CD4-positive, alpha-beta T cell (primary cell): ENCODE data around the gene TPGS2. TPM values are rescaled to one million over a fixed set of nuclear protein-coding genes. Genes with fewer than 3 reads are reported as not detected.
"Not testable (repeated sequence)": the region's sequence is repeated elsewhere in the genome, so short reads cannot be mapped to it uniquely, and the experiment has no call there.

Experiments used
- ATAC-seq: fragments of 200-7000 bp; cut with Tn5 transposase; one replicate; pipeline ENCODE4 v1.10.0; 2022; ENCODE audit warnings: mild to moderate bottlenecking; ENCODE audit not compliant: poor library complexity
- CTCF ChIA-PET: fragments of 350-600 bp; sonication (Branson Sonifier 250); formaldehyde crosslinking; loops from one replicate; lab custom pipeline; 2021; ENCODE audit warnings: antibody characterized with exemption, inconsistent platforms; lab: Charles Lee
- POLR2A ChIA-PET: fragments of 350-600 bp; sonication (Branson Sonifier 250); formaldehyde crosslinking; loops from one replicate; lab custom pipeline; 2021; ENCODE audit warnings: antibody characterized with exemption, inconsistent platforms; lab: Charles Lee
- DNase-seq, 14 experiments: peaks; one replicate each; pipeline ENCODE4 v3.0.0-alpha.2; 2013 to 2020; ENCODE audit warnings: mixed read lengths in 2 of 14
- H3K27ac ChIP-seq, 2 donors: one replicate each; pipeline versions ENCODE4 v1.5.1 to v1.7.0; 2013; ENCODE audit warnings: low read length in 2 of 2, low read depth in 1 of 2, mild to moderate bottlenecking in 1 of 2
- H3K27me3 ChIP-seq, 2 experiments: 1 replicate in 1 of 2; 2 replicates in 1 of 2; pipeline versions ENCODE4 v1.6.1 to v1.7.0; 2013; ENCODE audit warnings: low read length in 2 of 2, control low read depth in 1 of 2, mild to moderate bottlenecking in 1 of 2, moderate library complexity in 1 of 2; ENCODE audit not compliant: insufficient read depth in 2 of 2, control insufficient read depth in 1 of 2
- H3K36me3 ChIP-seq: one replicate; pipeline ENCODE4 v1.6.1; 2013; ENCODE audit warnings: low read length, control low read depth; ENCODE audit not compliant: insufficient read depth
- H3K4me1 ChIP-seq: one replicate; pipeline ENCODE4 v1.6.1; 2013; ENCODE audit warnings: low read length, control low read depth; ENCODE audit not compliant: insufficient read depth
- H3K4me3 ChIP-seq: one replicate; pipeline ENCODE4 v1.5.1; 2013; ENCODE audit warnings: mild to moderate bottlenecking, low read length, moderate library complexity
- H3K9me3 ChIP-seq, 2 experiments: 1 replicate in 1 of 2; 2 replicates in 1 of 2; pipeline versions ENCODE4 v1.6.1 to v1.7.0; 2013; ENCODE audit warnings: low read length in 2 of 2, mild to moderate bottlenecking in 2 of 2, control low read depth in 1 of 2, moderate library complexity in 1 of 2; ENCODE audit not compliant: control insufficient read depth in 1 of 2, insufficient read depth in 1 of 2
- H3K27ac Mint-ChIP-seq: one replicate; pipeline ENCODE4 v1.8.0; 2020; ENCODE audit warnings: mixed read lengths
- H3K27me3 Mint-ChIP-seq: one replicate; pipeline ENCODE4 v1.8.0; 2021; ENCODE audit warnings: mixed read lengths
- H3K36me3 Mint-ChIP-seq: one replicate; pipeline ENCODE4 v1.8.0; 2021; ENCODE audit warnings: low read depth, mixed read lengths
- H3K4me1 Mint-ChIP-seq: one replicate; pipeline ENCODE4 v1.8.0; 2021; ENCODE audit warnings: low read depth, mixed read lengths
- H3K4me3 Mint-ChIP-seq: one replicate; pipeline ENCODE4 v1.8.0; 2020; ENCODE audit warnings: mild to moderate bottlenecking, mixed read lengths
- H3K9me3 Mint-ChIP-seq: one replicate; pipeline ENCODE4 v1.8.0; 2020; ENCODE audit warnings: mixed read lengths
- intact Hi-C, 2 experiments: fragments of 100-400 bp; cut with DNase I in 1 of 2; cut with micrococcal nuclease in 1 of 2; formaldehyde crosslinking; loops; one replicate each; pipeline versions ENCODE4 v1.15.1 to v1.9.0; 2023 to 2025; cut with DNase I, micrococcal nuclease
- total RNA-seq, 174 experiments: library from RNA in 2 of 174; stranded (reverse) in 2 of 174; gene quantifications; one replicate each; pipeline ENCODE4 v1.2.3 and lab custom pipeline; 2021 to 2026
- TF ChIP-seq, protein P1 (sequence below): fragments of 200-600 bp; IDR thresholded peaks from one replicate; pipeline ENCODE4 v1.8.0; 2022; ENCODE audit warnings: antibody characterized with exemption, mild to moderate bottlenecking

The TPGS2 gene
- total RNA-seq, 2 experiments from 2014 or later: 16.4 to 19.0 TPM

DNA sequence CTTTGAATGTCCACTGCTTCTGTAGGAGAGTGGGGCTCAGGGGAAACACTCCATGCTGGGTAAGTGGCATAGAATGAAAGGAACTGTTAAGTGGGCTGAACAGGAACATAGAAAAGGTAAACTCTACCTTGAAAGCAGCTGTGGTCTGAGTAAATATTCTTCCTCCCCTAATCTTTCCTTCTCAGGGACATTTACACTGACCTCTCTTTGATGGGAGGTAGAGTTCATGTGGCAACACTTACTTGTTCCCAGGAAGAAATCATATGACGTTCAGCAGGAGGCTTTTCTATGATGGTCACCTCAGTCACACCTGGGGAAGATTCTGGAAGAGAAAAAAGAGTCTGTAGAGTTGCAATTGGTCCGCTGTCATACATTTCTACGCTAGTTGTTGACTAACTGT lies 10.2 kb downstream of the TPGS2 start:
- ChIA-PET CTCF (interaction anchor here (1.5 kb wide), 1 partner anchor 11 kb away, joined by 4 read pairs; the partner anchor contains the start of gene KIAA1328), POLR2A (no interaction called here)
- H3K9me3 Mint-ChIP-seq: no peaks in the 10 kb centered on the region
- H3K27me3 ChIP-seq: no peaks in the 10 kb centered on the region
- DNase-seq: no peak
- H3K36me3 Mint-ChIP-seq: peaks cover 48% of the 10 kb centered on the region
- TF ChIP-seq, protein P1, sequence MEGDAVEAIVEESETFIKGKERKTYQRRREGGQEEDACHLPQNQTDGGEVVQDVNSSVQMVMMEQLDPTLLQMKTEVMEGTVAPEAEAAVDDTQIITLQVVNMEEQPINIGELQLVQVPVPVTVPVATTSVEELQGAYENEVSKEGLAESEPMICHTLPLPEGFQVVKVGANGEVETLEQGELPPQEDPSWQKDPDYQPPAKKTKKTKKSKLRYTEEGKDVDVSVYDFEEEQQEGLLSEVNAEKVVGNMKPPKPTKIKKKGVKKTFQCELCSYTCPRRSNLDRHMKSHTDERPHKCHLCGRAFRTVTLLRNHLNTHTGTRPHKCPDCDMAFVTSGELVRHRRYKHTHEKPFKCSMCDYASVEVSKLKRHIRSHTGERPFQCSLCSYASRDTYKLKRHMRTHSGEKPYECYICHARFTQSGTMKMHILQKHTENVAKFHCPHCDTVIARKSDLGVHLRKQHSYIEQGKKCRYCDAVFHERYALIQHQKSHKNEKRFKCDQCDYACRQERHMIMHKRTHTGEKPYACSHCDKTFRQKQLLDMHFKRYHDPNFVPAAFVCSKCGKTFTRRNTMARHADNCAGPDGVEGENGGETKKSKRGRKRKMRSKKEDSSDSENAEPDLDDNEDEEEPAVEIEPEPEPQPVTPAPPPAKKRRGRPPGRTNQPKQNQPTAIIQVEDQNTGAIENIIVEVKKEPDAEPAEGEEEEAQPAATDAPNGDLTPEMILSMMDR: no peak
- peaks cover 13% of the 10 kb centered on the region for H3K4me1 Mint-ChIP-seq
- H3K27ac ChIP-seq: no peak overlapping the region
- H3K27me3 Mint-ChIP-seq: no peaks in the 10 kb centered on the region
- H3K27ac Mint-ChIP-seq: no peak overlapping the region
- no peak for ATAC-seq
- H3K36me3 ChIP-seq: peaks cover 36% of the 10 kb centered on the region
- intact Hi-C loops: no loop called here
- no peak overlapping the region for H3K4me3 ChIP-seq
- H3K4me3 Mint-ChIP-seq: no peak overlapping the region
- H3K4me1 ChIP-seq: no peaks in the 10 kb centered on the region
- no peaks in the 10 kb centered on the region for H3K9me3 ChIP-seq

DNA sequence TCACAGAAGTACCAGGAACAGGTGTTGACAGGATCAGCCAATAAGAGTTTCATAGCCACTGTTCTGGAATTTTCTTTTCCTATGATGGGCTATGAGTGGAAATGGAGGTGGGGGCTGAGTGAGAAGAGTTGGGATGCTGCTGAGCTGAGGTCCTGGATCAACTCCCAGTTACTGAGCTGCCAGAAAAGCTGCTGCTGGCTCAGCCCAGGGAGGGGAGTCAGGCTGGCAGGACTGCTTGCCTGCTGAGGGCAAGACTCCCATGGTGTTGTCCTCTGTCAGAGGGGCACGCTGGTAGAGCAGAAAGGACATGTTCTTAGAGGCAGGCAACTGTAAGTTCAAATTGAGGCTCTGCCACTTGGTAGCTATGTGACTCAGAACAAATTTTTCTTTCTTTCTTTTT lies 11.8 kb downstream of the TPGS2 start:
- Mint-ChIP-seq H3K9me3 (no peaks in the 10 kb centered on the region), H3K27me3 (no peaks in the 10 kb centered on the region), H3K27ac (no peak overlapping the region), H3K4me1 (peaks cover 17% of the 10 kb centered on the region), H3K36me3 (peaks cover 62% of the 10 kb centered on the region), H3K4me3 (no peak overlapping the region)
- H3K4me3 ChIP-seq: no peak overlapping the region
- H3K27ac ChIP-seq: no peak overlapping the region
- H3K4me1 ChIP-seq: no peaks in the 10 kb centered on the region
- DNase-seq: no peak
- H3K36me3 ChIP-seq: peaks cover 52% of the 10 kb centered on the region
- H3K27me3 ChIP-seq: no peaks in the 10 kb centered on the region
- POLR2A ChIA-PET: no interaction called here
- CTCF ChIA-PET: interaction anchor here (1.5 kb wide), 1 partner anchor 12 kb away, joined by 4 read pairs; the partner anchor contains the start of gene KIAA1328
- TF ChIP-seq, protein P1: no peak
- H3K9me3 ChIP-seq: no peaks in the 10 kb centered on the region
- intact Hi-C loops: no loop called here
- ATAC-seq: no peak

DNA sequence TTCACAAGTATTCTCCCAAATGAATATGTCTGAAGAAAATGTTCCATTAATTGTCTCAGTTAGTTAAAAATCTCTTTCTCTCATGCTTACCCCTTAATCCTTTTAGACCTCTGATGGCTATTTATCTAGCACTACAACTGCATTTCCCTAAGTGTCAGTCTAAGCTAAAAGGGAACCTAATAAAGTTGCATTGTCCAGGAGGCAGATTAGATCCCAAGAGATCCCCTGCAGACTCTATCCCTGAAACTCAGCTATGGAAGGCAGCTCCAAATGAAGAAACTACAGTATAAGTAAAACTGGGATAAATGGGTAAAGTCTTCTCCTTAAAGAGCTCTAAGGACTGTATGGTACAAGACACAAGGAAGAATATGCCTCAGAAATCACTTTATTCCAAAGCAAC lies 12.7 kb downstream of the TPGS2 start:
- H3K27me3 ChIP-seq, intact Hi-C loops, CTCF ChIA-PET, H3K4me1 ChIP-seq, DNase-seq, H3K4me3 Mint-ChIP-seq, ATAC-seq, H3K9me3 ChIP-seq, H3K27ac ChIP-seq, H3K9me3 Mint-ChIP-seq, H3K27ac Mint-ChIP-seq, H3K27me3 Mint-ChIP-seq, H3K4me3 ChIP-seq, POLR2A ChIA-PET: not testable (repeated sequence)
- Mint-ChIP-seq H3K36me3 (peaks cover 62% of the 10 kb centered on the region), H3K4me1 (peaks cover 17% of the 10 kb centered on the region)
- H3K36me3 ChIP-seq: peaks cover 55% of the 10 kb centered on the region

DNA sequence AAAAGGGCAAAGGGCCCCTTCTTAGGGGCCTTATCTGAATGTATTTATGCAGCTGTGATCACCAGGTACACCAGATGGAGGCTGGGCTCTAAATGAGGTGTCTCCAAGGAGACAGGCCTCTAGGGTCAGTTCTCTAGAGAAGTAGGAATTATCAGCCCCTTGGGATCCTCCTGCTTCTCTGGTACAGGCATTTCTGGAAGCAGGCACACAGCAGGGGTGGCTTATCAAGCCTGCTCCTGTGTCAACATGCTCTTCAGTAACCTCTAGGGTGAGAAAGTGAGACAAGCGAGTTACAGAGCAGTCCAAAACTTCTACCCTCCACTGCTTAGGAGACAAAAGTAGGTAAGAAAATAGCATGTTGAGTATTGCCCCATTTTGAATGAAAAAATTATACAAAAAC lies 13.8 kb downstream of the TPGS2 start:
- ATAC-seq (no peak), DNase-seq (no peak)
- Histone ChIP-seq H3K27me3 (no peaks in the 10 kb centered on the region), H3K4me1 (no peaks in the 10 kb centered on the region), H3K4me3 (no peak overlapping the region), H3K9me3 (no peaks in the 10 kb centered on the region), H3K36me3 (peaks cover 55% of the 10 kb centered on the region), H3K27ac (no peak overlapping the region)
- Mint-ChIP-seq H3K27ac (no peak overlapping the region), H3K4me1 (peaks cover 13% of the 10 kb centered on the region), H3K4me3 (no peak overlapping the region), H3K36me3 (peaks cover 62% of the 10 kb centered on the region), H3K27me3 (no peaks in the 10 kb centered on the region), H3K9me3 (no peaks in the 10 kb centered on the region)
- intact Hi-C loops: no loop called here
- ChIA-PET CTCF (no interaction called here), POLR2A (interaction anchor here (1.6 kb wide), 1 partner anchor 15 kb away, joined by 3 read pairs; no protein-coding TSS in a partner anchor)
- TF ChIP-seq, protein P1: no peak
